GM19452 (cell line): Measurements from ENCODE around the gene SLC41A3.
"Not testable (repeated sequence)": the region's sequence is repeated elsewhere in the genome, so short reads cannot be mapped to it uniquely, and the experiment has no call there.

Source experiments
- ATAC-seq: cut with Tn5 transposase; IDR thresholded peaks from one replicate; pipeline ENCODE4 v1.9.1; 2021; ENCODE audit not compliant: unreplicated experiment

SLC41A3 gene

DNA sequence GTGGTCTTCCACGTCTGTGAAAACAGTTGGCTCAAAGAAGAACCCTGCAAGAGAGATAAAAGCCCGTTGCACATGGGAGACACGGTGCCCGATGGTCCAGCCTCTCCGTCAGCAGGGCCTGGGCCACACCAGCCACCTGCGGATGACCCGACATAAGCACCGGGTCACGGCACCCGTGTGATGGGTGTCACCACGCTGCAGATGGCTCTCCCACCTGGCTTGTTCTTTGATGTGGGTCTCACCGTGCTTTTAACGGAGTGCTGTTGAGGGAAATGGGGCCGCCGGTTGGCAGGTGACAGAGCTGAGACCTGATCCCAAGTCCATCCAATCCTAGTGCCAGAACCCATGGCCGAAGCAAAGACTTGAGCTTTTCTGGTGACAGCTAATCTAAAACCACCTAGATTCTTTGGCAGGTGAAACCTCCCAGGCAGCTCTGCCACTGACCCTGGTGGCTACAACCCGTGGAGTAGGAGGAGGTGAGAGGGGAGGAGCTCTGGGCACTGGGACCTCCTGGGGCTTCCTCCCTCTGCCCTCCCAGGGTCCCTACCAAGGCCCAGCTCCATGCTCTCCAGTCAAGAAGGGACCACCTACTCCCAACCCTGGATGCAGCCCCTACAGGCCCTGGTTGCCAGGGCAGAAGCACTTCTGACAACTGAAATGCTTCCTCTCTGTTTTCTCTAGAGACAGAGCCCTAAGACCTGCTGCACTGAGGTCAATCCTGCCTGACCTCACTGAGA, 23.4 kb upstream of the SLC41A3 start:
- ATAC-seq = no peak

DNA sequence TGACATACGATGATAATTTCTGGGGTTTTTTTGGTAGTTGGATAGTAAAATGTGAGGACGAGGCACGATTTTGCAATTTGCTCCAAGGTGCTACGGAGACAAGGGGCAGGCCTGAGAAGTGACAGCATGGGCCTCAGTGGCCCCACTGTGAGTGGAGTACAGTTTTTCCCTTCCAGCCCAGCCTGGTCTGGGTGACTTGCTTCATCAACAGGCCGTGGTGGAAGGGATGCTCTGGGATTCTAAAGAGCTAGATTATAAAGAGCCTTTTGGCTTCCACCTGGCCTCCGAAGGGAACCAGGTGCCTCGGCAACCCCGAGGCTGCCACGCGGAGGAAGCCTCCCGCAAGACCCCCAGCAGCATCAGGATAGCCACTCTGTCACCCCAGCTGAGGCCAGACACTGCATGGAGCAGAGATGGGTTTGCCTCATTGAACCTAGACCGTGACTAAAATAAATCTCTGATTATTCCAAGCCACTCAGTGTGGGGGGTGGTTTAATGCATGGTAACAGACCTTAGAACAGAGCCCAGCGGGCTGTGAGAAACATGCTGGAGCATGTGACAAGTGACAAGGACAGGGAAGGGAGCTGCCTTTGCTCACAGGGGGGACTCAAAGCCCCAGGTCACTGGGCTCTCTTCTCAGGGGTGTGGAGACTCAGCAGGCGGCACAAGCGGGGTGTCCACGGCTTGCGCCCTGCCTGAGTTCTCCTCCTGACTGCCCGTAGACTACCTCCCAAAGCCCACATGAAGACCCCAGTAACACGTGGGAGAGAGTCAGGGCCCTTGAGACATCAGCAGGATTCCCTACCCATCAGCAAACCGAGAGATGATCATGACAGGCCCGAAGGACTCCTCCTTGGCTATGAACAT, 22.6 kb upstream of the SLC41A3 start:
- ATAC-seq = no peak

DNA sequence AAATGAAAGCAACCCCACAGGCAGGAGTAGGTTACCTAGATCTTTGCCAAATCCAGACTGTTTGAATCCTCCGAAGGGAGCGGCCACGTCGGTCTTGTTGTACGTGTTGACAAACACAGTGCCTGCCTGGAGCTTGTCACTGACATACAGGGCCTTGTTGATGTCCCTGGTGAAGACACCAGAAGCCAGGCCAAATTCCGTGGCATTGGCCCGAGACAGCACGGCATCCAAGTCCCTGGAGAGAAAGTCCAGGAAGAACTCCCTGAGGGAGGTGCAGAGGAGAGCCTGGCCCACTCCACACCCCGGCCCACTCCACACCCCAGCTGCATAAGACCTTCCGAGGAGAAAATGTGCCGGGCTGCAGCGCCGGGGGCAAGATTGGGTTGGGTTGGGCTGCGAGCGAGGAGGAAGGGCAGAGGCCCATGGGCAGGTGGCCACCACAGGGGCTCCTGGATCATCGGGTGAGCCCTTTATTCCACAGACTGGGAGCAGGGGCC, 21.8 kb upstream of the SLC41A3 start:
- ATAC-seq = no peak

DNA sequence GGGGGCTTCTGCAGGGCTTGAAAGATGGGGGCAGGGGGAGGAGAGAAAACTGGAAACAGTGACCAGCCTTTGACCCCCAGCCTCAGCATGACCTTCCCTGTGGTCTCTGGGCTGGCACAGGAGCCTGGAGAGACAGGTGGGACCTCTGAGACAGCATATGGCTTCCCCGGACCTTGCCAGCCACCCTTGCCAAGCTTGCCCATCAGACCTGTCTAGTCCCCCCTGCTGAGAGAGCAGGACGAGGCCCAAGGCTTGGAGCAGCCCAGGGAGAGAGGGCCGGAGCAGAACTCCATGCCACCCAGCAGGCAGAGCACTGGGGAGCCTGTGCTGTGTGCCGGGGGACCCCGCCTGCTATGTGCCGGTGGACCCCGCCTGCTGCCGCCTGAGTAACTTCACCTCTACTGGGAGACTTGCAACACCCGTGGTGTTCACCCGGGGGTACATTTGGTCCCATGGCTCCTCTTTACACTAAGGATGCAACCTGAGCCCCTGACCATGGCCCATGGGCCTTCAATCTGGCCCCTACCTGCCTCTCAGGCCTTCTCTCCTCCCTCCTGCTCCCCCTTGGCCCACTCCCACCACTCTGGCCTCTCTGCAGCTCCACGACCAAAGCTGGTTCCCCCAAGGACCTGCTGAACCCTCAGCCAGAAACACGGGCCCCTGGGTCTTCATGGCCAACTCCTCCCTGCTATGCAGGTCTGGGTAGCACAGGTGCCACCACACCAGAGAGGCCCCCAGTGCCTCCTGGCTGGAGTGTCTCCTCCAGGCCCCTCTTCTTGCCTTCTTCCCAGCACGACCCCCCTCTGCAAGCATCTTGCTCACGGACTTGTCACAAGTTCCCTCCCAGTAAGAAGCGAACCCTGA, 21.1 kb upstream of the SLC41A3 start:
- no peak for ATAC-seq

DNA sequence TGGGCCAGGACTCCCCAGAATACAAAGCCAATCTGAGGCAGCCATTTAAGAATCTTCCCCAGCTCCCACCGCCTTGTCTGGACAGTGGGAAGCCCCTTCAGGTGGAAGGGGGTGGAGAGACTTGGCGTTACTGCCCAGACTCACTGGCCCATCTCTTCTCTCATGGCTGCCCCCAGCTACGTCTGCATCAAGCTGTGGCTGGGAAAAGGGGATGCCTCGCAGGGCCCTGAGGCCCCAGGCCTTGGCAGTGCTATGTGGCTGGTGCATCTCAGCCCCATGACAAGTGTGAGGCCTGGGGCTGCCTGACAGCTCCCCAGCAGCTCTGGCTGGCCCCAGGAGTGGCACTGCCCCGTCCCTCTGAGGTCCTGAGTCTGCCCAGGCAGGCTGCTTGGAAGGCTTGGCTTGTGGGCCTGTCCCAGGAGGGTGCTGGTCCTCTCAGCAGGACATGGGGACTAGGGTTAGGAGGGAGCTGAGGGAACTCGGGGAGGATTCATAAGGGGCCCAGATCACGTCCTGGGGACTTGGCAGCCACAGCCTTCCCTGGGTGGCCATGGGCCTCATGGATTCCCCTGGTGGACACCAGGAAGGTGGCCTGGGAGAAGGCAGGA, 20.2 kb upstream of the SLC41A3 start:
- ATAC-seq = no peak

DNA sequence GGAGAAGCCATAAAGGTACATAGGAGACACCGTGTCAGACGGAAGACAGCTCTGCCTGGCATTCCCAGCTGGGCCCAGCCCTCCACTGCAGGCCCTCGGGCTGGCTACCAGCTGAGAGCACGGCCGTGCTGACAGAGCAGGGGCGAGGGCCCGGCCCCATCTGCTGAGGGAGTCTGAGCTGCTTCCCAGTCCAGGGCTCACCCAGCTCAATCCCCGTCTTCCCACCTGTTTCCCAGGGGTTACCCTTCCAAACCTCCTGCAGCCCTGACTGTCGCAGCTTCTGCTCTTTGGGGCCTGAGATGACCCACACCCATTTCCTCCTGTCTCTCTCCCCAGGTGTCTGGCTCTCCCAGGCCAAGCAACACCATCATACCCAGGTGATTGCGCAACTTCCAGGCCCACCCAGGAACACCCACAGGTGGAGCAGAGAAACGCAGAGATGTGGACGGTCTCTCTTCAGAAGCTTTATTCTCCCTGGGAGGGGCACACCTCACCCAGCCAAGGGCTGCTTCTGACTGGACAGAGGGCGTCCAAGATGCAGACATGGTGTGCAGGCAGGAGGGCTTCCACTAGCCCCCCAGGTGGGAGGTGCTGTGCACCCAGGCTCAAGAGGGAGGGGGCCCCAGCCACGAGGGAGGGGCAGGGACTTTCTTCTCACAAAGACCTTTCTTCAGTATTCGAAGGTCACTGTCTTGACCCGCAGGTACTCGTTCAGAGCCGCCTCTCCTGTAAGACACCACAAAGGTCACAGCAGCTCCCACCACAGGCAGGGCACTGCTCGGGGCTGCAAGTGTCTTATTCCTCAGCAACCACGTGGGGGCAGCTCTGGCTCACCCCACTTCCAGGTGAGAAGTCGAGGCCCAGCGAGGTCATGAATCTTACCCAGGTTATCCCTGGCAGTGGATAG, 19.4 kb upstream of the SLC41A3 start:
- ATAC-seq = no peak

DNA sequence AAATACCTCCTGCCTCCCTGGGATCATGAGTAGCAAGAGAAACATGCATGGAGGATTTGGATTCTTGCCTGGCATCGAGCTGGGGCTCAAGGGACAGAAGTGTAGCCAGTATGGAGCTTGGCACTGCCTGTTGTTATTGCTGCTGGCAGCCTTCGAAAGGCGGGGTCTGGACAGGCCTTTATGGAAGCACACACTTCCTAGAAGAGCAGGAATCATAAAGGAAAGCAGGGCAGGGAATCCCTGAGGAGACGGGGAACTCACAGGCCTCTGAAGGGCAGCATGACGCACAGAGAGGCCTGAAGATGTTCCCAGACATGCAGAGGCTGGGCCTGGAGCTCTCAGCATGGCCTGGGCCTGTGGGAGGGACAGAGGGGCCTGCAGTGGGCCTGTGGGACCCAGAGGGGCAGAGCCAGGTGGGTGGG, 18.6 kb upstream of the SLC41A3 start:
- no peak for ATAC-seq

DNA sequence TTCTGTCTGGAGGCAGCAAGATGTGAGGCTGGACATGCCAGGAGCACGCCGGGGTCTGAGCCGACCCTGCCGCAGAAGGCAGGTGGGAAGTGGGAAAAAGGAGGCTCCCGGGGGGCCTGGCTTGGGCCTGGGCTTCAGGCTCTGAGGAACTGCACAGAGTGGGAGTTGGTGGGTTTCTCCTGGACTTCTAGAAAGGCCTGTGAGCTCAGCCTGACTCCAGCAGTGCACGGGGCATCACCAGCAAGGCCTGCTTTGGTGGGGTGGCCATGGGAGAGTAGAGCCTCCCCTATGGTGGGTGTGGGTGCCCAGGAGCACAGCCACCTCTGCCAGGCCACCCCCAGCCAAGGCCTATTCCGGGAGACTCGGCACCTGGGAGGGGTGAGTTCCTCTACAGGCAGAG, 18.1 kb upstream of the SLC41A3 start:
- no peak for ATAC-seq

DNA sequence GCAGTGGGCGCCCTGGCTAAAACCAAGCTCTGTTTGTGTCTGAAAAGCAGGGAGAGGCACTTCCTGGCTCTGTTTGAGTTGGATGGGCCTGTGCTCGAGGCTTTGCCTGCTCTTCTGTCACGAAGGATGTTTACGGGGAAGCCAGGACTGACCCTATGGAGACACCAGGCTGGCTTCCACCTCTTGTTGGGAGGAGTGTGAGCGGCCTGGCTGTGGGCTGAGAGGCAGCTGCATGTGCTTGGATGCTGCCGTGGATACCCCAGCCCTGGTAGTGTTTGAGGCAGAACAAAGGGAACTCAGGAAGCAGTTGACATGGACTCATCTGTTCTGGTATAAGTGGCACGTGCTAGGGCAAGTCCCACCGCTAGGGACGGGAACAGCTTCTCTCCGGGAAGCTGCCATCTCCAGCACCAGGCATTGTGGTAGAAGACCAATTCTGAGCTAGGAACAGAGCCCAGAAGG, 17.6 kb upstream of the SLC41A3 start:
- no peak for ATAC-seq

DNA sequence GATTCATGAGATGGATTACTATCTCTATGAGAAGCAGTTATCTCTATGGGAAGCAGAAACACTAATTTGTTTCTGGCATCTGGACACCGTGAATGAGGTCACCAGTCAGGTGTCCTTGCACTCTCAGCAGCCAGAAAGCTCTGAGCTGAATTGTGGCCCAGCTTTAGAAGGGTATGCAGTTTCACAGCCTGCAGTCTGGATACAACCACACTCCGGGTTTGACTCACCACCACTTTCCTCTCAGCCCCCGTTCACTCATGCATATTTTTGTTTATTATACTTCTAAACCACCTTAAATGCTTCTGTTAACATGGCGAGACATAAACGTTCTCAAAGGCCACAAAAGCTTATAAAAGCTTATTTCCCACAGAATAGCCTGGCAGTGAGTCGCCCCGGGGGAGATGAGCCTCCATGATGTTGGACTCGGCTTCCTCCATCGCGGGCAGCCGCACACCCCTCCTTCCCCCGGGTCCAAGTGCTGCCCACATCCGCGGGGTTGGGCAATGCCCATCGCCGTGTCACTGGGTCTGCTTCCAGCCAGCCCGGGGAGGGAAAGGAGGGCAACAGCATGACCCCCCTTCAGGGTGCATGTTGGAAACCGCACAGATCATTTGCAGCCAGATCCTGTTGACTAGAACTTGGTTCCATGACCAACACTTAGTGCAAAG, 16.8 kb upstream of the SLC41A3 start:
- no peak for ATAC-seq

DNA sequence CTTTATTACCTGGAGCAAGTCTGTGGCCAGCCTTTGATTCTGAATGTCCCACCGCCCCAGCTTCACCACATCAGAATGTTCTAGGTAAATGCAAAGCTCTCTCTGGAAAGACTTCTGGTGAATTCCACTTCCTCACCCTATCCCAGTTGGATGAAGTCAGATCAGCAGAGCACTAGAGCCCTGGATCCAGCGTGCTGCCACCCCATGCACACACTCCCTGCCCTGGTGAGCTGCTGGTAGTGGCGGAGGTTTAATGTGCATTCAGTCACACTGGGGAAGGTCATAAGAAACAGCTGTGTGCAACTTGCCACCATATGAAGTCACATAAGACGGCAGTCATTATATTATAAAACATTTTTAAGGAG, 16.3 kb upstream of the SLC41A3 start:
- no peak for ATAC-seq

DNA sequence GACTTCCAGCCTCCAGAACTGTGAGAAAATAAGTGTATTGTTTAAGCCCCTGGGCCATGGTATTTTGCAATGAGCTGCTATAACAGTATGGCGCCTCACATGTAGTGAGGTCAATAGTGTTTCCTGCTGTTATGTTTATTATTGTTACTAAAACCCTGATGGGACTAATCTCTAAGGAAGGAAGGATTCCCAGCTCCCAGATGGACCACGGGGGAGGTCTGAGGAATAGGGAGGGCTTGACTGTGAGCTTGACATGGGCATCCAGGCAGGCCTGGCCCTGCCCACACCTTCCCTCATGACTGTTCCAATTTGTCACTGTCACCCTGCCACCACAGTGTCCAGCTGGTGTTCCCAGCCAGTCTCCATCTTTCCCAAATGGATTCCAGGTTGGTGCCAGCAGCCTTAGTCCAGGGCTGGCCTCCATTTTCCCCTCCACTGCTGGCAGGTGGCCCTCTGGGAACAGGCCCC, 14.5 kb upstream of the SLC41A3 start:
- no peak for ATAC-seq

DNA sequence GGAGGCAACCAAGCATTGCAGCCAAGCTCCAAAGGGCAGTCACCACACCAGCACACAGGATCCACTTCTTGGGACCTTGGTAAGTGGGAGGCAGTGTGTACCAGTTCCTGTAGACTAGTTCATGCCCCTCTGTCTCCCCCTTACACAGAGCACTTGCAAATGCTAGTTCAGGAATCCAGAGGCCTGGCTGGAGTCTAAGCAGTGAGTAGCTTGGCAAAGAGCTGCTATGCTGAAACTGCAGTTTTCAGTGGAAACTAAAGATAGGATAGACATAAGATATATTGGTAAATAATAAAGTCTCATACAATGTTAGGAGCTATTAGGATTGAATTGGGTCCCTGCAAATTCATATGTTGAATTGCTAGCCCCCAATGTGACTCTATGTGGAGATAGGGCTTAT, 13.9 kb upstream of the SLC41A3 start:
- ATAC-seq = no peak

DNA sequence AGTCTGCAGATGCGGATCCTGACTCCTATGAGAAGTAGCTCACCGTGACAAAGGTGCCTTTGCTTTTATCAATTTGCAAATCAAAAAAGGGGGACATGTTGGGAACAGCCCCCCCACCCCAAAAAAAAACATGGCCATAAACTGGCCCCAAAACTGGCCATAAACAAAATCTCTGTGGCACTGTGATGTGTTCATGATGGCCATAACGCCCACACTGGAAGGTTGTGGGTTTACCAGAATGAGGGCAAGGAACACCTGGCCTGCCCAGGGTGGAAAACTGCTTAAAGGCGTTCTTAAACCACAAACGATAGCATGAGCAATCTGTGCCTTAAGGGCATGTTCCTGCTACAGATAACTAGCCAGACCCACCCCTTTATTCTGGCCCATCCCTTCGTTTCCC, 12.3 kb upstream of the SLC41A3 start:
- ATAC-seq = not testable (repeated sequence)

DNA sequence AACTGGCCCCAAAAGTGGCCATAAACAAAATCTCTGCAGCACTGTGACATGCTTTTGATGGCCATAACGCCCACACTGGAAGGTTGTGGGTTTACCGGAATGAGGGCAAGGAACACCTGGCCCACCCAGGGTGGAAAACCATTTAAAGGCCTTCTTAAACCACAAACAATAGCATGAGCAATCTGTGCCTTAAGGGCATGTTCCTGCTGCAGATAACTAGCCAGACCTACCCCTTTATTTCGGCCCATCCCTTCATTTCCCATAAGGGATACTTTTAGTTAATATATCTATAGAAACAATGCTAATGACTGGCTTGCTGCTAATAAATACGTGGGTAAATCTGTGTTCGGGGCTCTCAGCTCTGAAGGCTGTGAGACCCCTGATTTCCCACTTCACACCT, 8.2 kb upstream of the SLC41A3 start:
- not testable (repeated sequence) for ATAC-seq

DNA sequence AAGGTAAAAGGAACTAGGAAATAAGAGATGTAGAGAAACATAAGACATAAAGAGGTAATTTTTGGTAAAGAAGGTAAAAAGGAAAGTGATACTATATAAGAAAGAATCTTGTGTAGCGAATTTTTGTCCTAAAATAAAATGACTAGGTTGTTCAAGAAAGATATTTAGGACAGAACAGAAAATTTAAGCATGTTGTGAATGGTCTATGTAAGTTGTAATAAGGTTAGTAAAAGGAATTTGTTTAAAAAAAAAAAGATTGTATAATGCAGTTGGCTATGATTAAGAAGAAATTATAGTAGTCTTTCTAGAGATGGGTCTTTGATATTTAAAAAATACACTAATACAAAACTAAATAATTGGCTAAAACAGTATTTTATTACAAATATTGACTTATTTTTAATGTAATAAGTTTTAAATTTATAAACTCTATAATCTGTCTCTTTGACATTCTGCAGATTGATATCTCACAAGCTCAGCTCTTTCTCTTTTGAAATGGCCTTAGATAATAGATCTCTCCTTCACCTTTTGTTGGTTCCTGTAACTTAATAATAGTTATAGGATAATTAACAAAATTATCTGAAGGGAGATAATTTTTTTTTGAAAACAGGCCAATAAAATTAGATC, 3.7 kb upstream of the SLC41A3 start:
- no peak for ATAC-seq

DNA sequence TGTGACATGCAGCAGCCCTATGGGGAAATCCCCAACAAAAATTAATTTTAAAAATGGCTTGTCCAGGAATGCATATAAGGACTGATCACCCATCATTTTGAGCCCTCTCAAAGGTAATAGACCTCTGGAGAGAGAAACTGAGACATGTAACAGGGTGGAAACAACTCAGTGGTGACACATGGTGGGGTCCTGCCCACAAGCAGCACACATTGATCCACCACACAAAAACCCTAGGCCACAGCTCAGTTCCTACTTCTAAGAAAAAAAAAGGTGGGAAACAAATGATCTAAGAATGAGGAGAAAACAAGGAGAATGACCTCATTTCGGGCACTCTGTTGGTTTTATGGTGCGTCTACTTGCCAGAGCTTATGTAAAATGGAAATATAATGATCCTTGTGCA, 1.9 kb upstream of the SLC41A3 start:
- ATAC-seq = no peak

DNA sequence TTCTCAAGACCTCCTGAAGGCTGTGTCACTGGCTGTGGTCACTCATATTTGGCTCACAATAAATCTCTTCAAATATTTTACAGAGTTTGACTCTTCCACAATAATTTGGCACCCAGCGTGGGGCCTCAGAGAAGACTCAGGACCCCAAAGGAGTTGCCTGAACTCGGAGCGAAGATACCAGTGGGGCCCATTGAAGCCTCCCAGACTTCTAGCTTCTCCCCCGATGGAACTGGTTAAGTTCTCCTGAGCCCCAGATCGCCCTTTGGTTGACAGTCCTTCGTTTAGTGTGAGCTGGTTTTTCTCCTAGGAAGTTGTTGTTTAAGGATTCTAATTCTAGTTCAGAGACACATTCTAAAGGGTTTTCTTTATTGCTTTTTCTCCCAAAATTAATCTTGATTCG, 1.4 kb upstream of the SLC41A3 start:
- no peak for ATAC-seq

DNA sequence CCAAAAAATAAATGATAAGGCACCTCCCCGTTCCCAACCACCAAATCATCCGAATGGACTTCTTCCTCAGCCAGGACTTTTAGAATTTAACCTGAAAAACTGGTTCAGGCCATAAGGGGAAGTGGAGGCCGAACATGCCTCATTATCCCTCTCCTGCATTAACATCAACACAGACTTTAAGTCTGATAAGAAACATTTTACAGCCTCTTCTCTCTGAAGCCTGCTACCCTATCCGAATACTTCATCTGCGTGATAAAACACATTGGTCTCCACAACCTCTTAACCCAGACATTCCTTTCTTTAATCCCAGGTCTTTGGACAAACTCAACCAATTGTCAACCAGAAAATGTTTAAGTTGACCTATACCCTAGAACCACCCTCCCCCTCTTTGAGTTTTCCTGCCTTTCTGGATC, 850 bp upstream of the SLC41A3 start:
- ATAC-seq = no peak
